ENCODE data around the gene NDUFA7. TPM values are rescaled to one million over a fixed set of nuclear protein-coding genes. Genes with fewer than 3 reads are reported as not detected.

NDUFA7 gene
- total and polyA plus RNA-seq, 11 donors, result 74.5 to 393 (median 104) TPM

DNA sequence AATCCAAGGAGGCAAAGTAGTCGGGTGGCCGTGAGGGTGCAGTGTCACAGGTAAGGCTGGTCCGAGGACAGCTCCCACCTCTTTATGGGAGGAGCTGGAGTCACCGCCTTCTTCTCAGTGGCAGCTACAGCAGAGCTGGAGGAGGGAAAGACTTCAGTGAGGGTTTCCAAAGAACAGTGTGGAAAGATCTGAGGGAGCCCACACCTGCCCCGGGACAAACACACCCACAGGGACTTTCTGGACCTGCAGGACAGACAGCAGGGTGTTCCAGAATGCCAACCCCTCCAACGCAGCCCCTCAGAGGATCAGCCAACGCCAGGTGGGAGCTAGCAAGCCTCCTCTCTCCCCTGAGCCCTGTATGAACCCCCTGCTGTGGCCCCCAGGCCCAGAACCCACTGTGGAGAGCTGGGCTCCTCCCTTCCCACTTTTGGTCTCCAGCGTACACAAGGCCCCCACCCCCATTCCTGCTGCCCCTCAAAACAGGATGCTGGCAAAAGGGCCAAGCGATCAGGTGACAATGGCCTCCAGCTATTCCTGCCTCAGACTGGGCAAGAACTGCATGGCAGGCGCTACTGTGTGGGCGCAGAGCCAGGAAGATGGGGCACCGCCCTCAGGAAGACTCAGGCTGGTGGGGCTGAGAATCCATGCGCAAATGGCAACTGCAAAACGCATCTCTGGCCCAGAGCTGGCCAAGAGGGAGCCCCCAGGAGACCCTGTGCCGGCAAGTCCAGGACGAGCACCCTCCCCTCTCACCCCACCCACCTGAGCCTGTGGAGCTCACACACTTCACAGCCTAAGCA is 9.5 kb downstream of the NDUFA7 start:
- peak in 3 of 4 donors; percentile 7 to 47 (median 27) for ATAC-seq
- no peak overlapping the region for H3K4me3 ChIP-seq

DNA sequence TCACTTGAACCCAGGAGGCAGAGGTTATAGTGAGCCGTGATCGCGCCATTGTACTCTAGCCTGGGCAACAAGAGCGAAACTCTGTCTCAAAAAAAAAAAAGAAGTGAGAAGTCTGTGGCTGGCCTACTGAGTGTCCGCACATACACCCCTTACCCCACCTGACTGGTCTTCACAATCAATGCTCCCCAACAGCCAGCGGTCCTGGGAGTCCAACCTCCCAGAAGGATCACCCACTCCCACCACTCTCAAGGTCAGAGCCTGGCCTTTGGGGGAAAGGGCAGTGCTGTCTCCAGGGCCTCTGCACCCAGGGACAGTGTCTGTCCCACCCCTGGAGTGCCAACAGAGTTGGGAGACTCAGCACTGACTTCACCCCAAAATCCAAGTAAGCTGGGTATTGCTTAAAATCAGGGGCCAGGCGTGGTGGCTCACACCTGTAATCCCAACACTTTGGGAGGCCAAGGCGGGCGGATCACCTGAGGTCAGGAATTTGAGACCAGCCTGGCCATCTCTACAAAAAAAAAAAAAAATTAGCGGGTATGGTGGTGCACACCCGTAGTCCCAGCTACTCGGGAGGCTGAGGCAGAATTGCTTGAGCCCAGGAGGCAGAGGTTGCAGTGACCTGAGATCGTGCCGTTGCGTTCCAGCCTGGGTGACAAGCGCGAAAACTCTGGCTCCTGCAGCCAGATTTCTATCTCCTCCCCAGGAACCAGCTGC is 10.7 kb downstream of the NDUFA7 start:
- Histone ChIP-seq H3K4me1 (peaks cover 3 to 53% (median 31%) of the 10 kb centered on the region in 12 donors), H3K27me3 (no peaks in the 10 kb centered on the region), H3K36me3 (peaks cover 0 to 61% (median 50%) of the 10 kb centered on the region in 9 donors), H3K4me3 (no peak overlapping the region), H3K9me3 (no peaks in the 10 kb centered on the region), H3K27ac (peak overlapping the region in 5 of 12 donors; percentile 40 to 77 (median 66))
- DNase-seq (peak in 2 of 5 donors; percentile 6 to 12), ATAC-seq (no peak)
- 85 to 94% (median 91%) methylated on average over 15 to 17 of the region's 17 CpGs for WGBS, 4 donors
- no peak for TF ChIP-seq POLR2A (IDR thresholded peaks at IDR 0.05)
- TF ChIP-seq, protein P1, sequence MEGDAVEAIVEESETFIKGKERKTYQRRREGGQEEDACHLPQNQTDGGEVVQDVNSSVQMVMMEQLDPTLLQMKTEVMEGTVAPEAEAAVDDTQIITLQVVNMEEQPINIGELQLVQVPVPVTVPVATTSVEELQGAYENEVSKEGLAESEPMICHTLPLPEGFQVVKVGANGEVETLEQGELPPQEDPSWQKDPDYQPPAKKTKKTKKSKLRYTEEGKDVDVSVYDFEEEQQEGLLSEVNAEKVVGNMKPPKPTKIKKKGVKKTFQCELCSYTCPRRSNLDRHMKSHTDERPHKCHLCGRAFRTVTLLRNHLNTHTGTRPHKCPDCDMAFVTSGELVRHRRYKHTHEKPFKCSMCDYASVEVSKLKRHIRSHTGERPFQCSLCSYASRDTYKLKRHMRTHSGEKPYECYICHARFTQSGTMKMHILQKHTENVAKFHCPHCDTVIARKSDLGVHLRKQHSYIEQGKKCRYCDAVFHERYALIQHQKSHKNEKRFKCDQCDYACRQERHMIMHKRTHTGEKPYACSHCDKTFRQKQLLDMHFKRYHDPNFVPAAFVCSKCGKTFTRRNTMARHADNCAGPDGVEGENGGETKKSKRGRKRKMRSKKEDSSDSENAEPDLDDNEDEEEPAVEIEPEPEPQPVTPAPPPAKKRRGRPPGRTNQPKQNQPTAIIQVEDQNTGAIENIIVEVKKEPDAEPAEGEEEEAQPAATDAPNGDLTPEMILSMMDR (IDR thresholded peaks at IDR 0.05), result no peak
- intact Hi-C loops (cut with DNase I), result loop anchor here in 1 of 10 donors (10.0 kb wide), 1 partner anchor 46 kb away; no protein-coding TSS in a partner anchor

More for the DNA sequence above, 9.5 kb downstream of the NDUFA7 start:
- TF ChIP-seq POLR2A (IDR thresholded peaks at IDR 0.05), result no peak
- TF ChIP-seq, protein P1 (IDR thresholded peaks at IDR 0.05), result no peak
- intact Hi-C loops (cut with DNase I), result loop anchor here in 1 of 10 donors (10.0 kb wide), 1 partner anchor 47 kb away; no protein-coding TSS in a partner anchor
- peaks cover 3 to 49% (median 29%) of the 10 kb centered on the region in 12 donors for H3K4me1 ChIP-seq
- H3K36me3 ChIP-seq, result peaks cover 0 to 73% (median 61%) of the 10 kb centered on the region in 9 donors
- peak in 4 of 5 donors; percentile 60 to 79 (median 69) for DNase-seq
- no peaks in the 10 kb centered on the region for H3K27me3 ChIP-seq
- 50 to 53% (median 52%) methylated on average over 14 to 16 of the region's 16 CpGs for WGBS, 4 donors
- H3K9me3 ChIP-seq, result no peaks in the 10 kb centered on the region
- peak overlapping the region in 10 of 12 donors; percentile 40 to 79 (median 58) for H3K27ac ChIP-seq

DNA sequence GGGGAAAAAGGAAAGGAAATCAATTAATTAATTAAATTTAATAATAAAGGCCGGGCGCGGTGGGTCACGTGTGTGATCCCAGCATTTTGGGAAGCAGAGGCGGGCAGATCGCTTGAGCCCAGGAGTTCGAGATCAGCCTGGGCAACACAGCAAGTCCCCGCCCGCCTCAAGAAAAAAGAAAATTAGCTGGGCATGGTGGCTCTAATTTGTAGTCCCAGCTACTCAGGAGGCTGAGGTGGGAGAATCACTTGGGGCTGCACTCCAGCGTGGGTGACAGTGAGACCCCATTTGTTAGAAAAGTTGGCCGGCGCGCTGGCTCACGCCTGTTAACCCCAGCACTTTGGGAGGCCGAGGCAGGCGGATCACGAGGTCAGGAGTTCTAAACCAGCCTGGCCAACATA is 12.3 kb downstream of the NDUFA7 start:
- no peaks in the 10 kb centered on the region for H3K9me3 ChIP-seq
- peaks cover 3 to 53% (median 31%) of the 10 kb centered on the region in 12 donors for H3K4me1 ChIP-seq
- H3K36me3 ChIP-seq, result peaks cover 0 to 45% (median 34%) of the 10 kb centered on the region in 9 donors
- no peaks in the 10 kb centered on the region for H3K27me3 ChIP-seq
- no peak for ATAC-seq
- intact Hi-C loops (cut with DNase I), result no loop called here
- peak in 3 of 5 donors; percentile 5 to 19 (median 15) for DNase-seq
- H3K4me3 ChIP-seq, result peak overlapping the region in 11 of 12 donors; percentile 8 to 83 (median 65)
- TF ChIP-seq, protein P1 (IDR thresholded peaks at IDR 0.05), result no peak
- no peak for TF ChIP-seq POLR2A (IDR thresholded peaks at IDR 0.05)
- 68 to 76% (median 73%) methylated on average over 17 of the region's 17 CpGs for WGBS, 4 donors
- H3K27ac ChIP-seq, result peak overlapping the region in 6 of 12 donors; percentile 3 to 80 (median 52)

Measured in heart left ventricle (tissue), 16 donors.